ENCODE results near the gene CCDC8.

DNA sequence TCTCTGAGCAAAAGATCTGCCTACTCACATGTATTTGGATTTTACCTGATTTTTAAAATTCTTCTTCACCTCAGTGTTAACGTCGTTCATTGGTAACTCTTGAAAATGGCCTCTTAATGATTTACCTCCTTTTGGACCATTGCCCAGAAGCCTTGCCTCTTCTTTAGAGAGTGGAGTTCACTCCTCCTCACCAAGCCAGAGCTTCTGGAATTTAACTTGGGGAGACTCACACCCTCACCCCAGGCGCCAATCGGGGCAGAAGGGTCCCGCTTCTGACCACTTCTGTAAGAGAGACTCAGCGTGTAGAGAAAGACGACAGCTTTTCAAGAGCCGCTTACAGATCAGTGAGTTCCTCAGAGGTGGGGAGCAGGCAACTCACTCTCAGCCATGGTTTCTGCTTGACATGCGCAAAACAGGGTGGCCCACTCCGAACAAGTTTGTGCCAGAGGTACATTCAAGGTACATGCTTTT lies 12.7 kb upstream of the CCDC8 start:
- TF ChIP-seq, protein P1, sequence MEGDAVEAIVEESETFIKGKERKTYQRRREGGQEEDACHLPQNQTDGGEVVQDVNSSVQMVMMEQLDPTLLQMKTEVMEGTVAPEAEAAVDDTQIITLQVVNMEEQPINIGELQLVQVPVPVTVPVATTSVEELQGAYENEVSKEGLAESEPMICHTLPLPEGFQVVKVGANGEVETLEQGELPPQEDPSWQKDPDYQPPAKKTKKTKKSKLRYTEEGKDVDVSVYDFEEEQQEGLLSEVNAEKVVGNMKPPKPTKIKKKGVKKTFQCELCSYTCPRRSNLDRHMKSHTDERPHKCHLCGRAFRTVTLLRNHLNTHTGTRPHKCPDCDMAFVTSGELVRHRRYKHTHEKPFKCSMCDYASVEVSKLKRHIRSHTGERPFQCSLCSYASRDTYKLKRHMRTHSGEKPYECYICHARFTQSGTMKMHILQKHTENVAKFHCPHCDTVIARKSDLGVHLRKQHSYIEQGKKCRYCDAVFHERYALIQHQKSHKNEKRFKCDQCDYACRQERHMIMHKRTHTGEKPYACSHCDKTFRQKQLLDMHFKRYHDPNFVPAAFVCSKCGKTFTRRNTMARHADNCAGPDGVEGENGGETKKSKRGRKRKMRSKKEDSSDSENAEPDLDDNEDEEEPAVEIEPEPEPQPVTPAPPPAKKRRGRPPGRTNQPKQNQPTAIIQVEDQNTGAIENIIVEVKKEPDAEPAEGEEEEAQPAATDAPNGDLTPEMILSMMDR (conservative IDR thresholded peaks at IDR 0.05 in 1 of 2, IDR thresholded peaks at IDR 0.05 in 1 of 2; ENCODE audit: extremely low read depth in 1 of 2, insufficient read depth in 1 of 2, low read depth in 1 of 2, low read length in 2 of 2) = no peak
- no peak for TF ChIP-seq EZH2 (IDR thresholded peaks at IDR 0.05; ENCODE audit: borderline replicate concordance, low read length)
